Karpas-422 (cell line): ENCODE results near the gene INPP5D. TPM values are rescaled to one million over a fixed set of nuclear protein-coding genes. Genes with fewer than 3 reads are reported as not detected.

Experiments used
- DNase-seq: peaks from one replicate; pipeline ENCODE4 v3.0.0-alpha.2; 2015
- H2AFZ ChIP-seq: fragments of 200-600 bp; sonication (generic); 2 replicates; pipeline ENCODE4 v1.6.1; 2014; ENCODE audit warnings: antibody characterized with exemption, low read length, mixed read lengths
- H3K27ac ChIP-seq: fragments of 200-600 bp; sonication (generic); 2 replicates; pipeline ENCODE4 v1.5.1; 2014; ENCODE audit warnings: mild to moderate bottlenecking, low read length, moderate library complexity
- H3K27me3 ChIP-seq: fragments of 200-600 bp; sonication (generic); 2 replicates; pipeline ENCODE4 v1.6.1; 2014; ENCODE audit warnings: low read length, mixed read lengths
- H3K36me3 ChIP-seq: fragments of 200-600 bp; sonication (generic); 2 replicates; pipeline ENCODE4 v1.6.1; 2014; ENCODE audit warnings: low read length, mixed read lengths; ENCODE audit not compliant: insufficient read depth
- H3K4me1 ChIP-seq: fragments of 200-600 bp; sonication (generic); 2 replicates; pipeline ENCODE4 v1.6.1; 2014; ENCODE audit warnings: mild to moderate bottlenecking, low read length, mixed read lengths
- H3K4me2 ChIP-seq: fragments of 200-600 bp; sonication (generic); 2 replicates; pipeline ENCODE4 v1.6.1; 2014; ENCODE audit warnings: low read length, low read depth, mild to moderate bottlenecking; ENCODE audit not compliant: poor library complexity, severe bottlenecking
- H3K4me3 ChIP-seq: fragments of 200-600 bp; sonication (generic); 2 replicates; pipeline ENCODE4 v1.5.1; 2014; ENCODE audit warnings: mild to moderate bottlenecking, antibody characterized with exemption, low read length, mixed read lengths
- H3K79me2 ChIP-seq: fragments of 200-600 bp; sonication (generic); 2 replicates; pipeline ENCODE4 v1.6.1; 2014; ENCODE audit warnings: mild to moderate bottlenecking, low read length, mixed read lengths
- H3K9ac ChIP-seq: fragments of 200-600 bp; sonication (generic); 2 replicates; pipeline ENCODE4 v1.6.0; 2014; ENCODE audit warnings: low read length
- H3K9me2 ChIP-seq: fragments of 200-600 bp; sonication (generic), shearing (Covaris generic); replicated peaks from 2 replicates; pipeline ENCODE4 v1.6.0; 2014; ENCODE audit warnings: mild to moderate bottlenecking, low read length, moderate library complexity; ENCODE audit not compliant: insufficient read depth
- H3K9me3 ChIP-seq: fragments of 300-700, 200-600 bp; sonication (generic); 2 replicates; pipeline ENCODE4 v1.6.1; 2014; ENCODE audit warnings: low read length, mixed read lengths
- H4K20me1 ChIP-seq: fragments of 200-600 bp; sonication (generic); 2 replicates; pipeline ENCODE4 v1.6.1; 2014; ENCODE audit warnings: mild to moderate bottlenecking, antibody characterized with exemption, low read length, low read depth; ENCODE audit not compliant: insufficient read depth
- total RNA-seq: library from RNA; depleted of rRNA; stranded (reverse); fragments of >200 nt; shearing (Covaris generic); gene quantifications from 2 replicates; pipeline ENCODE4 v1.2.3, GENCODE V29; 2014; ENCODE audit warnings: low replicate concordance

The INPP5D gene
- total RNA-seq, 1 experiment from 2014 or later = 145 TPM

DNA sequence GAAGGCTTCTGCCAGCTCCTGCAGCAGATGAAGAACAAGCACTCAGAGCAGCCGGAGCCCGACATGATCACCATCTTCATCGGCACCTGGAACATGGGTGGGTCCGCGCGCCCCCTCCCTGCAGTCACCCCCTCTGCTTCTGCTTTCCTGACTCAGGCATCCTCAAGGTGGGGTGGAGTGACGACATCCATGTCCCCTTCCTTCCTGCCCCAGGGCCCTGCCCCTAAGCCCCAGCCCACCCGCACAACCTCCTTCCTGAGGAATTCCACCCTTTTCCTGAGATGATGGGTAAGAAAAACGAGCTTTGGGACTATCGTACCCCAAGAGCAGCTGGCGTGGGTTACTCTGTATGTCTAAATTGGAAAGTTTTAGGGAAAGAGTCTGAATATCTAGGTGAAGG is 101.6 kb downstream of the INPP5D start:
- H3K36me3 ChIP-seq = peaks cover 19% of the 10 kb centered on the region
- no peaks in the 10 kb centered on the region for H3K79me2 ChIP-seq
- no peak for DNase-seq
- no peaks in the 10 kb centered on the region for H3K9me2 ChIP-seq
- H3K27me3 ChIP-seq = no peaks in the 10 kb centered on the region
- H4K20me1 ChIP-seq = no peaks in the 10 kb centered on the region
- H2AFZ ChIP-seq = no peak overlapping the region
- H3K4me1 ChIP-seq = no peaks in the 10 kb centered on the region
- H3K9me3 ChIP-seq = no peaks in the 10 kb centered on the region
- H3K4me3 ChIP-seq = no peak overlapping the region
- no peak overlapping the region for H3K27ac ChIP-seq
- no peak overlapping the region for H3K9ac ChIP-seq
- H3K4me2 ChIP-seq = no peak overlapping the region

DNA sequence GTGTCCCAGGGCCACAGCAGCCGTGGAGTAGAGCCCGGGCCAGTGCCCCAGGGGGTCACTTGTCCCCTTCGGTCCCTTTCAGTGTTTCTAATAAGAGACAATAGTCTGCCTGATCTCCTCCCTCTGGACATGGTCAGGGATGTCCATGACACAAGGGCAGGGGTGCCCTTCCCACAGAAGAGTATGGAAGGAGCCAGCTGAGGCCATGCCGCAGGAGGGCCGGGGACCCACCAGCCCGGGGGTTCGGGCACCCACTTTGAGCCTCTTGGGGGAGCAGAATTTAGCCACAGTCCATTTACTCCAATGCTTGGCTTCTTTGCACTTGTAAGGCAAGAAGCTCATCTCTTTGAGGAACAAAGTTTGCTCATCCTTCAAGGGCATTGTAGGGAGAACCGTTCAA is 102.6 kb downstream of the INPP5D start:
- H3K27me3 ChIP-seq = no peaks in the 10 kb centered on the region
- H3K9me3 ChIP-seq = no peaks in the 10 kb centered on the region
- no peaks in the 10 kb centered on the region for H3K9me2 ChIP-seq
- no peaks in the 10 kb centered on the region for H3K79me2 ChIP-seq
- no peak overlapping the region for H3K27ac ChIP-seq
- no peaks in the 10 kb centered on the region for H4K20me1 ChIP-seq
- no peak overlapping the region for H3K4me3 ChIP-seq
- no peak overlapping the region for H3K9ac ChIP-seq
- peaks cover 19% of the 10 kb centered on the region for H3K36me3 ChIP-seq
- no peak for DNase-seq
- no peak overlapping the region for H3K4me2 ChIP-seq
- H2AFZ ChIP-seq = no peak overlapping the region
- H3K4me1 ChIP-seq = no peaks in the 10 kb centered on the region

DNA sequence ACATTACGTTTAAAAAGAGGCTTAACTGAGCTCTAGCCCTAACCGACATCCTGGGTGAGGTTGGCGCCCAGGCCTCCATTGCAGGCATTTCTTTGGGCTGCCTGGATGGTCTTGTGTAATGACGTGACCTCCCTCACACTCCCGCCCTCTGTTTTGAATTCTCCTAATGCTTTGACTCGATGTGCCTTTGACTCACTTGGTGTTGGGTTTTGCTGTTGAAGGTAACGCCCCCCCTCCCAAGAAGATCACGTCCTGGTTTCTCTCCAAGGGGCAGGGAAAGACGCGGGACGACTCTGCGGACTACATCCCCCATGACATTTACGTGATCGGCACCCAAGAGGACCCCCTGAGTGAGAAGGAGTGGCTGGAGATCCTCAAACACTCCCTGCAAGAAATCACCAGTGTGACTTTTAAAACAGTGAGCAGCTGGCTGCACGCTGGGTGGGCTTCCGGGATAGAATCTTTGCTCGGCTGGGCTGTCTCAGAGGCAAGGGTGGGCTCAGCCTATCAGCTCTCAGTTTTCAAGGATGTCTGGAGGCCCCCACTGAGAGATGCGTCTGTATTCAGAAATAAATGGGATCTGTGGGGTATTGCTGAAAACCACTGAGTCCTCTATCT is 103.5 kb downstream of the INPP5D start:
- Histone ChIP-seq H3K4me1 (no peaks in the 10 kb centered on the region), H3K4me2 (no peak overlapping the region), H3K9ac (no peak overlapping the region), H3K9me3 (no peaks in the 10 kb centered on the region), H3K27me3 (no peaks in the 10 kb centered on the region), H3K36me3 (peaks cover 17% of the 10 kb centered on the region), H3K9me2 (no peaks in the 10 kb centered on the region), H3K27ac (no peak overlapping the region), H2AFZ (no peak overlapping the region), H4K20me1 (no peaks in the 10 kb centered on the region), H3K4me3 (no peak overlapping the region), H3K79me2 (no peaks in the 10 kb centered on the region)
- DNase-seq = no peak

DNA sequence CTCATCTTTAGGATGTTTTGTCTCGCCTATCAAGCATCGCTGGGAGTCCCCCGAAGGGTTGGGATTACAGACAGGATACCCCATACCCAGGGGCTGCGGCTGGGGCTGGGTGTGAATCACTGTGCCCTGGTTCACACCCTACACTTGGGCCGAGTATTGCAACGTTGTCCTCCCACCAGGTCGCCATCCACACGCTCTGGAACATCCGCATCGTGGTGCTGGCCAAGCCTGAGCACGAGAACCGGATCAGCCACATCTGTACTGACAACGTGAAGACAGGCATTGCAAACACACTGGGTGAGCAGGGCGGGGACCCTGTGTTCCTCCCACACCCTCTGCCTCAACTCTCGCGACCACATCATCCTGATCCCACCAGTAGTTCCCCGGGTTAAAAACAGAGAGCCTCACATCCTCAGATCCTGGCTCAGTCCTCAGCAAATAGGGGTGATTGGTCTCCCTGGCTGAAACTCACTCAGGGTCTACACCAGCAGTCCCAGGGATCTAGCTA is 104.0 kb downstream of the INPP5D start:
- no peaks in the 10 kb centered on the region for H3K79me2 ChIP-seq
- H3K9me3 ChIP-seq = no peaks in the 10 kb centered on the region
- H4K20me1 ChIP-seq = no peaks in the 10 kb centered on the region
- no peak overlapping the region for H3K4me3 ChIP-seq
- H3K9ac ChIP-seq = no peak overlapping the region
- no peak overlapping the region for H2AFZ ChIP-seq
- H3K4me1 ChIP-seq = no peaks in the 10 kb centered on the region
- no peak for DNase-seq
- H3K27ac ChIP-seq = no peak overlapping the region
- H3K4me2 ChIP-seq = no peak overlapping the region
- H3K36me3 ChIP-seq = peaks cover 18% of the 10 kb centered on the region
- no peaks in the 10 kb centered on the region for H3K9me2 ChIP-seq
- no peaks in the 10 kb centered on the region for H3K27me3 ChIP-seq

DNA sequence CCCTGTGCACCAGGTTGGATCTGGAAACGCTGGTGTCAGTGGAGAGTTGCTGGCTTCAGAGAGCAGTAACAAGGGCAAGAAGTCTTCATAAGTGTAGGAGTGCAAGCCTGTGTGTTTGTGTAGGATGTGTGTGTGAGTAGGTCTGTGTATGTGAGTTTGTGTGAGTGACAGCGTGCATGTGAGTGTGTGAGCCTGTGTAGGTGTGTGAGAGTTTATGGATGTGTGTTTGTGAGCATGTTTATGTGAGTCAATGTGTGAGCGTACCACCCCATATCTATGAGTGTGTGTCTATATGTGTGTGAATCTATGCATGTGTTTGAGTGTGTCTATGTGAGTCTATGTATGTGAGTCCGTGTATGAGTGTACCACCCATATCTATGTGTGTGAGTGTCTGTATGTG is 104.8 kb downstream of the INPP5D start:
- Histone ChIP-seq H3K36me3 (peaks cover 22% of the 10 kb centered on the region), H3K79me2 (no peaks in the 10 kb centered on the region), H3K27me3 (no peaks in the 10 kb centered on the region), H3K4me1 (no peaks in the 10 kb centered on the region), H3K9me2 (no peaks in the 10 kb centered on the region), H3K27ac (no peak overlapping the region), H3K4me3 (no peak overlapping the region), H3K4me2 (no peak overlapping the region), H3K9ac (no peak overlapping the region), H4K20me1 (no peaks in the 10 kb centered on the region), H3K9me3 (no peaks in the 10 kb centered on the region), H2AFZ (no peak overlapping the region)
- no peak for DNase-seq

DNA sequence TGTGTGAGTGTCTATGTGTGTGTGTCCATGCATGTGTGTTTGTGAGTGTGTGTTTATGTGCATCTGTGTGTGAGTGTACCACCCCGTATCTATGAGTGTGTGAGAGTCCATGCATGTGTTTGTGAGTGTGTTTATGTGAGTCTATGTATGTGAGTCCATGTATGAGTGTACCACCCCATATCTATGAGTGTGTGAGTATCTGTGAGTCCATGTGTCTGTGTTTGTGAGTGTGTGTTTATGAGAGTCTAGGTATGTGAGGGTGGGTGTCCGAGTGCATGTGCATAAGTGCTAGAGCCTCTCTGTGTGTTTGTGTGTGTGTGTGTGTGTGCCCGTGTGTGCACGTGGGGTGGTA is 105.4 kb downstream of the INPP5D start:
- Histone ChIP-seq H3K27ac (no peak overlapping the region), H3K9me2 (no peaks in the 10 kb centered on the region), H4K20me1 (no peaks in the 10 kb centered on the region), H3K4me3 (no peak overlapping the region), H3K36me3 (peaks cover 27% of the 10 kb centered on the region), H3K9ac (no peak overlapping the region), H2AFZ (no peak overlapping the region), H3K79me2 (no peaks in the 10 kb centered on the region), H3K27me3 (no peaks in the 10 kb centered on the region), H3K4me2 (no peak overlapping the region), H3K9me3 (no peaks in the 10 kb centered on the region), H3K4me1 (no peaks in the 10 kb centered on the region)
- DNase-seq = no peak

DNA sequence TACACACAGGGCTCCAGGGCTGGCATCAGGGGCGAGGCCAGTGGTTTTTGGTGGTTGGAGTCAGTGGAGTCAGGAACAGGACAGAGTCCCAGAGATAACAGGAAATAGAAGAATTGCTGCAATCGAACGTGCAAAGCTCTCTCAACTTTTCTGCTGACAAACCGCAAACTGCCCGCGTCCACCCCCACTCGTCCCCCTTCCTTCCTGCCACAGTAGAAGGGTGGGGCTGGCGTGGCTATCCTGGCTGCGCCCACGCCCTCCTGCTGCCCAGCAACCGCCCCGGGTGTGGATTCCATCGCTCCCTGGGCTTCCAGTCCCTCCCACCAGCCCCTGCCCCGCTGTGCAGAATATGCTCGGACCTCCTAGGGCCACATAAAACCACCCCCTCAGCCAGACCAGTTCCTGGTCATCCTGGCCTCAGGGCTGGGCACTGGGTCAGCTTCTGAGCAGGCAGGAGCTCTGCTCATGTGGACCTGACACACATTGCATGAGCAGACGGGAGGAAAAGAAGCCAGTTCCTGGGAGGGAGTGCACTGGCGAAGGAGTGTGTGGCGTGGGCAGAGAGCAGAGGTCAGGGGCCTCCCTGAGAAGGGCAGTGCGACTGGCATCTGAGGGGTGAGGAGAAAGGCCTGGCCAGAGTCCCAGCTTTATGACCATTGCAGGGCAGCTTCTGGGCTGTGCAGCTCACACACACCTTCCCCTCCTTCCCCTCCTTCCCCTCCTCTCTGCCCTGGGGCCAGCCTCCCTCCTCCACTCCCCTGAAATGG is 105.9 kb downstream of the INPP5D start:
- no peak for DNase-seq
- no peaks in the 10 kb centered on the region for H3K9me3 ChIP-seq
- no peaks in the 10 kb centered on the region for H3K4me1 ChIP-seq
- peaks cover 31% of the 10 kb centered on the region for H3K36me3 ChIP-seq
- H3K27ac ChIP-seq = no peak overlapping the region
- H3K4me2 ChIP-seq = no peak overlapping the region
- H3K4me3 ChIP-seq = no peak overlapping the region
- H2AFZ ChIP-seq = no peak overlapping the region
- no peaks in the 10 kb centered on the region for H3K79me2 ChIP-seq
- H4K20me1 ChIP-seq = no peaks in the 10 kb centered on the region
- H3K9ac ChIP-seq = no peak overlapping the region
- H3K27me3 ChIP-seq = no peaks in the 10 kb centered on the region
- H3K9me2 ChIP-seq = no peaks in the 10 kb centered on the region

DNA sequence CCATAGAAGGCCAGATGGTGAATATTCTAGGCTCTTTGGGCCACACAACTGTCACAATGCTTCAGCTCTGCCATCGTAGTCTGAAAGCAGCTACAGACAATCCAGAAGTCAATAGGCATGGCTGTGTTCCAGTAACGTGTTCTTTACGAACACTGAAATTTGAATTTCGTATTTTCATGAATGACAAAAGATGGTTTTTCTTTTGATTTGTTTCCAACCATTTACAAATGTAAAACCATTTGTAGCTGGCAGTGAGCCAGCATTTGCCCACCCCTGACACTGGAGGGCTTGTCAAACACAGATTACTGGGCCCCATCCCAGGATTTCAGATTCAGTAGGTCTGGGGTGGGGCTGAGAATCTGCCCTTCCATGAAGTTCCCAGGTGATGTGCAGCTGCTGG is 108.3 kb downstream of the INPP5D start:
- Histone ChIP-seq H3K27ac (no peak overlapping the region), H3K27me3 (no peaks in the 10 kb centered on the region), H3K4me3 (no peak overlapping the region), H3K9ac (no peak overlapping the region), H3K79me2 (no peaks in the 10 kb centered on the region), H3K4me2 (no peak overlapping the region), H2AFZ (no peak overlapping the region), H3K4me1 (no peaks in the 10 kb centered on the region), H3K36me3 (peaks cover 33% of the 10 kb centered on the region), H4K20me1 (0 out of 2 replicates have a peak, but pooled peaks cover 3% of the 10 kb centered on the region), H3K9me3 (no peaks in the 10 kb centered on the region), H3K9me2 (no peaks in the 10 kb centered on the region)
- no peak for DNase-seq
